HT-29 (cell line): ENCODE data around the gene SFTPB. TPM values are rescaled to one million over a fixed set of nuclear protein-coding genes. Genes with fewer than 3 reads are reported as not detected.
"Not testable (repeated sequence)": the region's sequence is repeated elsewhere in the genome, so short reads cannot be mapped to it uniquely, and the experiment has no call there.

Source experiments
- DNase-seq: peaks from one replicate; pipeline ENCODE4 v3.0.0-alpha.2; 2015; ENCODE audit warnings: low spot score
- total RNA-seq: library from RNA; depleted of rRNA; stranded (reverse); fragments of >200 nt; shearing (Covaris generic); gene quantifications from 2 replicates; pipeline ENCODE4 v1.2.3, GENCODE V29; 2014; rRNA removed

Gene SFTPB
- not detected in 2 replicates for total RNA-seq

DNA sequence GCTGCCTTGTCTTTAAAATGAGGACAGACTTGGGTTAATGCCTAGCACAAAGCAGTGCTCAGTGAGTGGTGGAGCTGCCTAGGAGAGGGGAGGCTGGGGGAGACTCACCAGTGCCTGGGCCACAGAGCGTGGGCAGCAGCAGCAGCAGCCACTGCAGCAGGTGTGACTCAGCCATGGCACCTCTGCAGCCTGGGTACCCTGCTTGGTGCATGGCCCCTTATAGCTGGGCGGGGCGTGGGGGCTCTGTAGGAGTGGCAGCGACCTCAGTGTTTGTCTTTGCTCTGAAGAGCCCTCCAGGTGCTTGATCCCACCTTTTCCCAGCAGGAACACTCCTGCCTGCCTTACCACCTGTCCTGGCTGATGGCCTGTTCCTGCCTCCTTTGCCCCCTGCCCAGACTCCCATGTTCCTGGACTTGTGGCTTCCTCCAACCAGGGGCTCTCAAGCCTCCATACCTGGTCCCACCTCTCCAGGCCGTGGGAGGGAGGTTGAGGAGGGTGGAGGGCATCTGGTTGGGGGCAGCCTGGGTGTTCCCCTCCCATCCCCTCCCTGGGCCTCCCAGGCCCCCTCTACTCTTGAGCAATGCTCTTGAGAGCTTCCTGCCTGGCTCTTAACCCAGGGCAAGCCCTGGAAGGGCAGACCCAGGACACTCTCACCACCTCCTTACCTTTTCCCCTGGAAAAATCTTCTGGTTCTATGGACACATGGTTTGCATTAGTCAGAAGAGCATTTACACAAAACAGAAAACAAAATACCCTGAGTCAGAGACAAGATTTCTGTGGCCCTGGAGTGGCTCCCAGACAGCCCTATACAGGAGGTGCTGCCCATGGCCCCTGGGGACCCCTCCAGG is at the start of gene SFTPB:
Gene SFTPB (minus strand): TSS at position 191 of the 848 bp plus-strand sequence. CDS start 16 bp downstream, at position 175.
- no peak for DNase-seq

DNA sequence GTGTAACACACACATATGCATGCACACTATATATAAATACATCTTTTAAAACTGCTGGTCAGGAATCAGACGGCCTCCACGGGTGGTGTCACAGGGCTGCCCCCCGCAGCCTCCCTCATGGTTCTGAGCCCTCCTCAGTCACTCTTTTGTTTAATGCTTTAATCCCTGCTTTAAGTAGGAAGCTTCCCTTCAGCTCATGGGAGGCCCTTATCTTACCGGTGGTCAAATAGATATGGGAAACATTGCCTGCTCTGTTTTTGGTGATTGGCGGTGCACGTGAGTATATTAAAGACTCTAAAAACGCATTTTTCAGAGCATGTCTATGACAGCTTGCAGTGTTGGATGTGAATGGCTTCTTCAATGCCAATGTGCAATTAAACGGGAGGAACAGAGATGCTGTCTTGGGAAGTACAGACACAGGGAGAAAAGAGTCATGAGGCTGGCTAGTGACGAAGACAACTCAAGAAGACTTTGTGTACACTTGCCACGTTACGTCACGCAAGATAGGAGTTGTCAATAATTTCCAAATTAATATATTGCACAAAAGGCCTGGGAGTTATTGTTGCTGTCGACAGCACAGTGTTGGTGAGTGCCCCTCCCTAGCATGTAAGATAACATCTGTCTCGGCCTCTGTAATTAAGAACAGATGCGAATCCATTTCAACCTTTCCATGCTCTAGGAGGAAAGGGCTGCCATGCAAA is 49.5 kb upstream of the SFTPB start:
- no peak for DNase-seq

DNA sequence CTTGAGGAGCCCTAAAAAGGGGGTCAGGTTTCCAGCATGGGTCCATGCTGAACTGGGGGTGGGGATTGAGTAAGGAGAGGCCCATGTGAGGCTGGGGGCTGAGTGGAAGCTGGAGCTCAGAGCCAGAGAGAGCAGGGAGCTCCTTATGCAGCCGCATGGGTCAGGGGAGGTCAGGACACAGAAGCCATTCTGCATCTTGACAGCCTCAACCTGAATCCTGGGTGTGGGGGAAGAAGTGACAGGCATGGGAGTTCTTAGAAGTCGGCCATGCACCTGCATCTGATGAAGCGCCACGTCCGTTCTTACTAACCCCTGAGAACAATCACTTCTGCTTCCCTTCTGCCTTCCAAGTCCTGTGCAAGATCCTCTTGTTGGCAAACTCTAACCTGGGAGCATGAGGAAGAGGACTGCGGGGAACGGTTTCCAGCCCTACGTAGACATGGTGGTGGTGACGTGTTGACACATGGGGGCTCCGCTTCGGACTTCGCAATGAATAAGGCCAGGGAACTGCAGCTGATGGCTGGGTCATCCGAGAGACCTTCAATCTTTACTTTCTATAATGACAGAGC is 48.4 kb upstream of the SFTPB start:
- no peak for DNase-seq

DNA sequence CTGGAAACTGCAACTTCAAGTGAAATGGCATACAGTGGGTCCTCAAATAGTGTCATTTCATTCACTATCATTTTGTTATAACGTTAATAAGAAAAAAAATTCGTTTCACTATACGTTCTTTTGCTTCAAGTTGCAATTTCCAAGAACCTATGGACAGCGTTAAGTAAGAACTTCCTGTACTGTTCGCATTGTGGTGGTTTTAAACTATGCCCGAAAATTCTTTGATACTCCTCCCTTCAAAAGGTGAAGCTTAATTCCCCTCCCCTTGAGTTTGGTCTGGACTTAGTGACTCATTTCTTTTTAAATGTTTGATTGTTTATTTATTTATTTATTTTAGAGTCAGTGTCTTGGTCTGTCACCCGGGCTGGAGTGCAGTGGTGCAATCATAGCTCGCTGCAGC is 46.8 kb upstream of the SFTPB start:
- DNase-seq, result no peak

DNA sequence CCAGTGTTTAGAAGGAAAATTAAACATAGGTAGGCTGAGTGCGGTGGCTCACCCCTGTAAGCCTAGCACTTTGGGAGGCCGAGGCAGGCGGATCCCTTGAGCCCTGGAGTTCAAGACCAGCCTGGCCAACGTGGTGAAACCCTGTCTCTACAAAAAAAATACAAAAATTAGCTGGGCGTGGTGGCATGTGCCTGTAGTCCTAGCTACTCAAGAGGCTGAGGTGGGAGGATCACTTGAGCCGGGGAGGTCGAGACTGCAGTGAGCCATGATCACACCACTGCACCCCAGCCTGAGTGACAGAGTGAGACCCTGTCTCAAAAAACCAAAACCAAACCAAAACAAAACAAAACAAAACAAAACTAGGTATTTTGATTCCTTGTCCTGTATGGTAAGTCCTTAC is 46.4 kb upstream of the SFTPB start:
- not testable (repeated sequence) for DNase-seq

DNA sequence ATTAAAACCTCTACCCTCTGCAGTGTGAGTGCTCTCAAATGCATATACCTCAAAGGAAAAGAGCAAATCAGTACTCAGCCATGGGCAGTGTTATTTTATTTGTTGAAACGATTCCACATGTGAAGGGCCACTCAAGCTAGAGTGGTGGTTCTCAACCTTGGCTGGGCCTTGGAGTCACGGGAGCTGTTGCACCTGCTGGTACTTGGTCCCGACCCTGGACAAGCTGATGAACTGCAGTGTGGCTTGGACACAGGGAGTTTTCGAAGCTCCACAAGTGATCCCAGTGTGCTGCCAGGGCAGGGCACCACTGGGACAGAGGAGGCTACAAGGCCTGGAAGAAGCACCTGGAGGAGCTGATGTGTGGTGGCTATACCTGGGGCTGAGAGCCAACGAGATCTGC is 45.8 kb upstream of the SFTPB start:
- no peak for DNase-seq

DNA sequence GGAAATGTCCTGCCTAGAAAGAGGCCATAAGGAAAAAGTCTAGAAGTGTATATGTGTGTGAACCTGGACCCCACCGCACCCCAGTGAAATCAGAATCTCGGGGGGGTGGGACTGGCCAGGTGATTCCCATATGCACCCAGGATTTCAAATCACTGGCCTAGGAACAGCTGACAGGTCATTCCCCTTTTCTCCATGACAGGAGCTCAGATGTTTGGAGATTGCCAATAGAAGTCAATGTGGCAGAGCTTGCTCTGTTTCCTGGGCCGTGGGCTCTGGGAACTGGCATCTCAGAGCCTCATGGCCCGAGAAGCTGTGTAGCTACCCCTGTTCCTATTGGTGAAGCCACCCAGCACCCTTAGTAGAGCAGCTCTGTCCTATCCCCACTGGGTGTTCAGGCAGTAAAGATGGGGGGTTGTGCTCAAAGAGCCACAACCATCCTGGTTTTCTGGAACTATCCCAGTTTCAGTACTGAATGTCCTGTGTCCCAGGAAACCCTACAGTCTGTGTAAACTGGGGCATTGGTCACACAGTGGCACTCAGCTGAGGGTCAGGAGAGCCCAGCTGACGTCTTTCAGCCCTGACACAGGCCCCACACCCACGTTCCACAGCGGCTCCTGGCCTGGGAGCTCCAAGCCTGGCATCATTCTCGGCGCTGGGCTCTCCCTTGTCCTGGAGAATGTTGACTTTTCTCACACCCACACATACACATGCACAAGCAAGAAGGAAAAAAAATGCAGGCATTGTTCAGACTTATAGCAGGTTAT is 45.0 kb upstream of the SFTPB start:
- no peak for DNase-seq

DNA sequence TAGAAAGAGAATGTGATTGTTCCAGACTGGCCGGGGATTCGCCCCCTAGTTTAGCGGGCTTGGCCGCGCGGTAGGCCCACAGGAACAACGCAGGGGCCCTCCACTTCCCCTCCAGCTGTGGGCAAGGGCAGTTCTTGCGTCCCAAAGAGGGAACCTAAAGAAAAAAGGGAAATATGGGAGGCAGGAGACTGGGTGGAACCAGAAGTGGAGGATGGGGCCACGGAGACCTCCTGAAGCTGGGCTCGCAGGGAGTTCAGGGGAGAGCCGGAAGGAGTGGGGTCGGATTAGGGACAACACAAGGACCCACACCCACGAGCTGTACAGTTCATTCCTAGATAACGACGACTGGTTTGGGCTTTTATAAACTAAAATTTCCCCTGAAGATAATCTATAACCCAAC is 44.3 kb upstream of the SFTPB start:
- DNase-seq, result no peak

DNA sequence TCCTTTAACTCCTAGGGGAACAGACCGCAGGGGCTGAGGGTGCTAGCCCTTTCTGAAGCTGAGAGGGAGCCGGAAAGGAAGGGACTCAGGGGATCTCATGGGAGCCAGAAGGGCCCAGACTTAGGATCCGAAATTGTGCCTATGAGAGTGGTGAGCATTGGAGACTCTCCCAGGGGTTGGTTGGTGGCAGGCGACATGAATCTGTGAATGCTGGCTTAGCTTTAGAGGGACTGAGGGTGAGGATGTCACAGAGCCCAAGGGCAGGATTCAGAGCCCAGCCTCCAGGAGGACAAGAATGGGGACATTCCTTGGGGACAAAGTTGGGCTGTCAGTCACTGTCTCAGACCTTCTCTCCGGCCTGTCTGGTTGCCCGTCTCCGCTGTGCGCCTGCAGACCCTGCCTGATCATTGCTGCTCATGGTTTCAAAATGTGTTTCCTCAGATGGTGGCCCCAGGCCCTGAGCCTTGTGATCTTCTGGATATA is 43.6 kb upstream of the SFTPB start:
- no peak for DNase-seq

DNA sequence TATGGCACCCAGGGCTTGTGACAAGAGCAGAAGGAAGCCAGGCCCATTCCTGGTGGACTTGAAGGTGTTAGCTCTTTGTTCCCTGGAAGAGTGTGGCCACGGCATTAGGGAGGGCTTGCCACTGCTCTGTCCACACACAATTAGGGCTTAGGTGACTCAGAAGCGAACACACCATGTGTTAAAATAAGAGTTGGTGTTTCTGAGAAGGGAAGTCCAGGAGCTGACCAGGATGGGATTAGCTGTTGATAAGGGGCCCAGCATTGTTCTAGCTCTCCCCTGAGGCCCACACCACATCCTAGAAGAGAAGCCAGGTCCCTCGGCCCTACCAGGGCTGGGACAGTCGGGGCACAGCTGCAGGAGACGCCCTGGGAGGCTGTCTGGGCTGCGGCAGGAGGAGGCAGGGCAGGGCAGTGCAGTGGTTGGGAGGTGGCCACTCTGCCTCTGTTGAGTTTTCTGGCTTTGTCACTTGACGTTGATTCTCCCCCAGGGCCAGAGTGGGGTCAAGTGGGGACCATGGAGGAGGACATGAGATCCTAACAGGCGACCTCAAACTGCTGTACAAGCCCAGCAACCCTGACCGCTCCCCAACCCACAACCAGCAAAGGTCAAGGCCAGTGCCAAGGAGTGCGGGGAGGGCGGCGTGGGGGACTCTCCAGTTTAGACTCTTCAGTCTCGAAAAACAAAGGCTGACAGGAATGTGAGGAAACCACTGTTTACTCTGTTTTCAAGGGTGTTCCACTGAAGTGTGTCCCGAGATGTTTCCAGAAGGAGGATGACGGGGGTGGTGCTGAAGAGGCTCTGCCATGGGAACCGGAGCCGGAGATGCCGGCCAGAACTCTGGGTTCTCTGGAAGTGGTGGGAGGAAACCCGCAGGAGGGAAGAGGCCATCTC is 42.9 kb upstream of the SFTPB start:
- DNase-seq, result no peak

DNA sequence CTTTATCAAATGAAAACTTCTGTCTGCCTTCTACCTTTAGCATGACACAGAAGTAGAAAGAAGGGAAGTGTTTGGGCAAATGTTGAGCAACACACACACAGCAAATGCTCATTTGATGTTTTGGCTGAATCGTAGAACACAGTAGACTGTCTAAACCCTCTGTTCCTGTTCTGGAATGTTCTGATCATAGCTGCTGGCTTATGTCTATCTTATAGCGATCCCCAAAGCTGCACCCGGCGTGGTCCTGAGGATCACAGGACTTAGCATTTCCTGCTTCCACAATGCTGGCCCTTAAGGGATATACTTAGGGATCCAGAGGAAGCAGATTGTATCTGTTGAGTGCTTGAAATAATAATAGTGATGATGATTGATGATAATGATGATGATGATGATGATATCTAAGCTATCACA is 41.4 kb upstream of the SFTPB start:
- no peak for DNase-seq

DNA sequence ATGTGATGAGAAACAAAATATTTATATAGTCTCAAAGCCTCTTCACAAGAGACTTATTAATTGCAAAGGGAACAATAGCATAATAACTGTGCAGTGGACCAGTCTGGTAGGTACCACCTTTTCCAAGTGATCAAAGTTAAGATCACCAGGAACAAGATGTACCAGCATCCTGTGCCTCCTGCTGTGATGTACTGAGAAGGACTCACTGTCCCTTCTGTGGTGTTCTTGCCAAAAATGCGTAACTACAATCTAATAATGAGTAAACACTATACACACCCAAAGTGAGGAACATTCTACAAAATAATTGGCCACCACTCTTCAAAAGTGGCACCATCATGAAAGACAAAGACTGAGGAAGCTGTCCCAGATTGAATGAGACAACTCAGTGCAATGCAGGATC is 40.6 kb upstream of the SFTPB start:
- no peak for DNase-seq

DNA sequence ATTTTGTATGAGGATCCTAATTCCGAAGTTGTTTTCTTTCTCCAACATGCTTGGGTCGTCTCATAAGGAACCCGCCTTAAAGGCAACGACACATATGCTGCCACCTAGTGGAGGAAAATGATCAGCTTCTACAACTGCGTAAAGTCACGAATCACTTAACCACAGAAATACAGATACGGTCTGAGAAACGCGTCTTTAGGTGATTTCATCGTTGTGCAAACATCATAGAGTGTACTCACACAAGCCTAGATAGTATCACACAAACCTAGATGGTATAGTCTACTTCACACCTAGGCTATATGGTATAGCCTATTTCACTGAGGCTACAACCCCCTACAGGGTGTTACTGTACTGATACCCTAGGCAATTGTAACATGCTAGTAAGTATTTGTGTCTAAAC is 39.3 kb upstream of the SFTPB start:
- DNase-seq, result peak; percentile 94

DNA sequence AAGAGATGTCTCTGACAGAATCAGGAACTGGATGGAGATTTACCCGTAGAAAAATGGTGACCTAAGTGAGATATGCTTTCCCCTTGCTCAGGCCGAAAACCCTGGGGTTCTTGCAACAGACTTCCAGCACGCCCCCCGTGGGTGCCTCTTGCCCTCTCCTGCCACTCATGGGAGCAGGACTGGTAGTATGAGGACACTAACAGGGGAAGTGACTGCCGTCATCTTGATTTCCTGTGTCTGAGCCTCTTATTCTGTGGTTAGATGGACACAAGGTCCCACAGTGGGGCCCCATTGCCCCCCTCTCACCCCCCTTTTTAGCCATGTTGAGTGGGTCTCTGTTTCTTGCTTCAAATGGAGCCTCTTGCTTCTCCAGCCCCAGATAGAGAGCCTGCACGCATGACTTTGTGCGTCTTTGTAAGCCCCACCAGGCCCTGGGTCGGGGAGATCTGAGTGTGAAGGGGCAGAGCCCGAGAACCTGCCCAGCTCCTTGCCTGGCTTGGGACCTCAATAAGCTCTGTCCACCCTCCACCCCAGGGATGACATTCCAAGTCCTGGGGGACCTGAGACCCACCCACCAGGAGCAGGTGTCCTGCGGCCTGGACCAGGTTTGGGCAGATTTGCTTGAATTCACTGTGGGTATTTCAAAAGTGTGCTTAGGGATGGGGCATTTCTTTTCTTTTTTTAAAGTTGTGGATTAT is 38.7 kb upstream of the SFTPB start:
- no peak for DNase-seq

DNA sequence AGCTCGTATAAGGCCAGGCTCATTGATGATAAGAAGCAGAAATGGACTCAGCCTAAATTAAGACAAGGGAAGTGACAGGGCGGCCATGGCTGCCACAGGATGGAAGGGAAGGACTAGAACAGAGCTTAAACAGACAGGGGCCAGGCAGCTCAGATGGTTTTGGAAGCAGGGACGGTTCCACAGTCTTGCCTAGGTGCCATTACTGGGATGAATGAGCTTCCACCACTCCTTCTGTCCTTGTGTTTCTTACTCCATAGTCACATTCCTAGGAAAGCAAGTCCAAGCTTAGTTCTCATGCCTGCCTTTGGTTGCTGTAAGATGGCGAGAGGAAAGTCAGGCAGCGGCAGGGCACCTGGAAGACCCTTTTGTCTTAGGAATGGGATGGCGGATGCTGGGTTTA is 38.1 kb upstream of the SFTPB start:
- DNase-seq, result no peak

DNA sequence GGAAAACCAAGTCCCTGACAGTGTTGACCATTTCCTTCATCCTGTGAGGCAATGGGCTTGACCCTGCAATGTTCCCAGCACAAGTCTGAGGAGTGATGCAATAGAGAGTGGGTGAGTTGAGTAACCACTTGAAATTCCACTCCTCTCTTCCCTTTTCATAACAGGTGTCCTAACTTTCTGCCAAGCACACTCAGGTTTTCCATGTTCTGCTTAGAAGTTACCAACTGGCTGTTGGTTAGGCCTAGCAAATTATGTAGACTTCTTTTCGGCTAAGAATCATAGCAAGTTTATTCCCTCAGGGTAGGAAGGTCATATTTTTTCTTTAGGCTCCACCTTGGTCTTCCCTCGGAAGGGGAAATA is 37.7 kb upstream of the SFTPB start:
- no peak for DNase-seq

DNA sequence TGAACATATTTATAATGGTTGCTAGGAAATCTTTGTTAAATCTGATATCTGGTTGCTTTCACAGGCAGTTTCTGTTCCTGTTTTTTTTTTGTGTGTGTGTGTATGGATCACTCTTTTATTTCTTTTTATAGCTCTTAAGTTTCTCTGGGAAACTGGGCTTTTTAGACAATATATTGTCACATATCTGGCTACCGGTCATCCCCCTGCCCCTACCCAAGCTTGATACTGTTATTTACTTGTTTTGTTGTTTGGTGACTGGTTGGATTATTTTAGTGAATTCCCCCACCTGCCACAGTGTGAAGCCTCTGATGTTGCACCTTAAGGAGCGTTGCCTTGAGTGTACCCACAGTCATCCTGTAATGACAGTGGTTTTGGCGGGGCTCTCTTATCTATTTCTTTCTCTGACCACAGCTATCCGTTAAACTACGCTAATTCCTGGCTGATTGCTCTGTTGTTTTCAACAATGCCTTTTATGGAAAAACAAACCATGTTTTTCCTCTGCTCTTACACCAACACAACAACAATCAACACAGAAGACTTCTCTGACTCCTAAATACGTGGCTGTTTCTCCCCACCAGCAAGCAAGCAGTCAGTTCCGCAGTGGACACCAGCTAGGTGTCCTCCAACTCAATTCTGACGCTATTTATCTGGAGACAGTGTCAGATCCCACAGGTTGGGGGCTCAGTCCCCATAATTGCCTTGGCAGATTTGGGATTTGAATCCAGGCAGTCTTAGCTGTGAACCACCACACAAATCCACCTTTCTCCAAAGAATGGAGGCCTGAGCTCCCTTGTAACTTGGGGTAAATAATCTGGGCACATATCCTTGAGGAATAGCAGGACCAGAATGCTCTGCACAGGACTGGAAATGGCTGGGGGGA is 37.0 kb upstream of the SFTPB start:
- no peak for DNase-seq

DNA sequence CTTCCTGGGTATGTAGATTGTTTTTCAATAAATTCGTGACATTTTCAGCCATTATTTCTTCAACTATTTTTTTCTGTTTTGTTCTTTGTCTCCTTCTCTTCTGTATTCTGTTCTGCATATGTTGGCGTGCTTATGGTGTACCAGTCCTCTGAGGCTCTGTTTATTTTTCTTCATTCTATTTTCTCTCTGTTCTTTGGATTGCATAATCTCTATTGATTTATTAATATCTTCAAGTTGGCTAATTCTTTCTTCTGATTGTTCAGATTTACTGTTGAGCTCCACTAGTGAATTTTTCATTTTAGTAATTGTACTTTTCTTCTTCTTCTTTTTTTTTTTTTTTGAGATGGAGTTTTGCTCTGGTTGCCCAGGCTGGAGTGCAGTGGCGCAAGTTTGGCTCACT is 36.0 kb upstream of the SFTPB start:
- no peak for DNase-seq

DNA sequence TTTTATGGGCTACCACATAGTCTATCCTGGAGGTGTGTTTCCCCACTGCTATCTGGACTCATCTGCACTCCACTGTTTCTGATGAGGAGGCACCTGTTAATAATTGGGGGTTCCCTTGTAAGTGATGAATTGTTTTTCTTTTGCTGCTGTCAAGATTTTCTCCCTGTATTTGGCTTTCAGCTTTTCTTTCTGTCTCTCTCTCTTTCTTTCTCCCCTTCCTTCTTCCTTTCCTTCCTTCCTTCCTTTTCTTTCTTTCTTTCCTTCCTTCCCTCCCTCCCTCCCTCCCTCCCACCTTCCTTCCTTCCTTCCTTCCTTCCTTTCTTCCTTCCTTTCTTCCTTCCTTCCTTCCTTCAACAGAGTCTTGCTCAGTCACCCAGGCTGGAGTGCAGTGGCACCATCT is 35.3 kb upstream of the SFTPB start:
- no peak for DNase-seq
